ENCODE results near the gene KDM7A.
"Not testable (repeated sequence)": the region's sequence is repeated elsewhere in the genome, so short reads cannot be mapped to it uniquely, and the experiment has no call there.

KDM7A gene

DNA sequence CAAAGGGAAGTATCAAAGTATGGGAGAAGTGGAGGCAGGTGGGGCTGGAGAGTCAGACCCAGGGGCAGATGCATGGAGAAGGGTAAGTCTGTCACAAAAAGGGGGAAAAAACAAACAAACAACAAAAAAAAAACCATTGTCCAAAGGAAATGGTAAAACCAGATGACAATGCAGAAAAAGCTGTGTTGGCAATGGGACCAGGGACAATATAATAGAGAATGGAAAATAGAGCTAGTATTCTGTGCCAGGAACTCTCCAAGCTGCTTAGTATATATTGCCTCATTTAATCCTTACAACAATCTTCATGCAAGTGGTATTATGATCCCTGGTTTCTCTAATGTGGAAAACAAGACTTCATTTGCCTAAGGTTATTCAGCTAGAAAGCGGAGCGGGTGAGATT, 13.1 kb upstream of the KDM7A start:
- no peaks in the 10 kb centered on the region for H3K9me3 ChIP-seq
- TF ChIP-seq Cebpa-rat (IDR thresholded peaks at IDR 0.05) = no peak
- no peak overlapping the region for H3K9ac ChIP-seq
- H3K27me3 ChIP-seq = no peaks in the 10 kb centered on the region
- H3K4me2 ChIP-seq = no peak overlapping the region
- H4K20me1 ChIP-seq = no peaks in the 10 kb centered on the region
- no peaks in the 10 kb centered on the region for H3K36me3 ChIP-seq
- H3K27ac ChIP-seq = no peak overlapping the region
- H3K4me3 ChIP-seq = no peak overlapping the region
- H3K4me1 ChIP-seq = no peaks in the 10 kb centered on the region

DNA sequence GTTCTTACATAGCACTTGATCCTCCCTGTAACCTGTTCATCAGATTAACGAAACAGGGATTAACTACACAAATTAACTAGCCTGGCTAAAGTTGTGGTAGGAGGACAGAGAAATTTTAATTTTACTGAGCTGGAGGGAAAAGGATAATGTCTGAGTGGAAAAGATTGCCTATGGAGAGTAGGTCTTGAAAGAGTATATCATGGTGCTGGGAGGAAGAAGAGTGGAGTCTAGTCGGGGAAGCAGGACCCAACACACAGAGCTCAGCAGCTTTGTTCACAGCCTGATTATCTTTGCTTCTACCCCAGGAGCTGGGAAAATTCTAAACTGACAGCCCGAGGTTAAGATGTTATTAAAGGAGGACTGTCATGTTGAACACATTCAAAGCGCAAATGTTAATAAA, 6.1 kb upstream of the KDM7A start:
- Histone ChIP-seq H3K27ac (no peak overlapping the region), H3K9ac (no peak overlapping the region), H3K4me3 (no peak overlapping the region), H3K36me3 (no peaks in the 10 kb centered on the region), H3K27me3 (no peaks in the 10 kb centered on the region), H3K4me2 (no peak overlapping the region), H3K4me1 (peaks cover 6% of the 10 kb centered on the region), H3K9me3 (no peaks in the 10 kb centered on the region), H4K20me1 (no peaks in the 10 kb centered on the region)
- TF ChIP-seq Cebpa-rat (IDR thresholded peaks at IDR 0.05) = no peak

DNA sequence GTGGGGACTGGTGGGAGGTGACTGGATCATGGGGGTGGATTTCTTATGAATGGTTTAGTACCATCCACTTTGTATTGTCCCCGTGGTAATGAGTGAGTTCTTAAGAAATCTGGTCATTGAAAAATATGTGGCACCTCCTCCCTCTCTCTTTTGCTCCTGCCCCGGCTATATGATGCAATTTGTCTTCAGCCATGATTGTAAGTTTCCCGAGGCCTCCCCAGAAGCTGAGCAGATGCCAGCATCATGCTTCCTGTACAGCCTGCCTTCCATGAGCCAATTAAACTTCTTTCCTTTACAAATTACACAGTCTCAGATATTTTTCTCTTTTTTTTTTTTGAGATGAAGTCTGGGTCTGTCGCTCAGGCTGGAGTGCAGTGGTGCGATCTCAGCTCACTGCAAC, 2.6 kb upstream of the KDM7A start:
- no peak for TF ChIP-seq Cebpa-rat (IDR thresholded peaks at IDR 0.05)
- Histone ChIP-seq H3K27ac (no peak overlapping the region), H3K36me3 (no peaks in the 10 kb centered on the region), H3K4me2 (no peak overlapping the region), H3K9me3 (no peaks in the 10 kb centered on the region), H3K4me1 (peaks cover 17% of the 10 kb centered on the region), H3K27me3 (no peaks in the 10 kb centered on the region), H4K20me1 (peaks cover 6% of the 10 kb centered on the region), H3K9ac (no peak overlapping the region), H3K4me3 (no peak overlapping the region)

DNA sequence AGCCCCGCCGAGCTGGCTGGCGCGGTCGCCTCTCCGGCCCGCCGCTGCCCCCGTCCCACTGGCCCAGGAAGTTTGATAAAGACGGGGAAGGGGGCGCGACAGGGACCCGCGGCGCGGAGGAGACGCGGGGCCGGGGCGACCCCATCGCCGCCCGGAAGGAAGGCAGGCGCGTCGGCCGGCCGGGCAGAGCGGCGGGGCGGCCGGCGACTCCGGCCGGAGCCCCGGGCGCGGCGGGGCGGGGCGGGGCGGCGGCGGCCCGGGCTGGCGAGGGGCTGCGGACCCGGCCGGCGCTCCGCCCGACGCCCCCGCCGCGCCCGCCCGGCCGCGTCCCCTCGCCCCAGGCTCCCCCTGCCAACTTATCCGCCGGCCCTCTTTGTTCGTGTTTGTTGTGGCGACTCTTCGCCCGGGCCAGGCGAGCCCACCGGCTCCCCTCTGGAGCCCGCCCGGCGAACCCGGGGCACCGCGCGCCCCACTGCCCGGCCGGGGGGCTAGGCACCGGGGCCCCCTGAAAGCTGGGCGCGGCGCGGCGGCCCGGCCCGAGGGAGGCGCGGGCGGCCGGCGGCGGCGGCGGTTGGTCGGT, 571 bp downstream of the KDM7A start:
- no peaks in the 10 kb centered on the region for H3K27me3 ChIP-seq
- peaks cover 17% of the 10 kb centered on the region for H3K4me1 ChIP-seq
- peak overlapping the region; percentile 95 for H3K9ac ChIP-seq
- H3K9me3 ChIP-seq = no peaks in the 10 kb centered on the region
- peak overlapping the region; percentile 98 for H3K4me3 ChIP-seq
- no peak for TF ChIP-seq Cebpa-rat (IDR thresholded peaks at IDR 0.05)
- peaks cover 35% of the 10 kb centered on the region for H4K20me1 ChIP-seq
- peak overlapping the region; percentile 94 for H3K4me2 ChIP-seq
- H3K27ac ChIP-seq = peak overlapping the region; percentile 93
- H3K36me3 ChIP-seq = no peaks in the 10 kb centered on the region

DNA sequence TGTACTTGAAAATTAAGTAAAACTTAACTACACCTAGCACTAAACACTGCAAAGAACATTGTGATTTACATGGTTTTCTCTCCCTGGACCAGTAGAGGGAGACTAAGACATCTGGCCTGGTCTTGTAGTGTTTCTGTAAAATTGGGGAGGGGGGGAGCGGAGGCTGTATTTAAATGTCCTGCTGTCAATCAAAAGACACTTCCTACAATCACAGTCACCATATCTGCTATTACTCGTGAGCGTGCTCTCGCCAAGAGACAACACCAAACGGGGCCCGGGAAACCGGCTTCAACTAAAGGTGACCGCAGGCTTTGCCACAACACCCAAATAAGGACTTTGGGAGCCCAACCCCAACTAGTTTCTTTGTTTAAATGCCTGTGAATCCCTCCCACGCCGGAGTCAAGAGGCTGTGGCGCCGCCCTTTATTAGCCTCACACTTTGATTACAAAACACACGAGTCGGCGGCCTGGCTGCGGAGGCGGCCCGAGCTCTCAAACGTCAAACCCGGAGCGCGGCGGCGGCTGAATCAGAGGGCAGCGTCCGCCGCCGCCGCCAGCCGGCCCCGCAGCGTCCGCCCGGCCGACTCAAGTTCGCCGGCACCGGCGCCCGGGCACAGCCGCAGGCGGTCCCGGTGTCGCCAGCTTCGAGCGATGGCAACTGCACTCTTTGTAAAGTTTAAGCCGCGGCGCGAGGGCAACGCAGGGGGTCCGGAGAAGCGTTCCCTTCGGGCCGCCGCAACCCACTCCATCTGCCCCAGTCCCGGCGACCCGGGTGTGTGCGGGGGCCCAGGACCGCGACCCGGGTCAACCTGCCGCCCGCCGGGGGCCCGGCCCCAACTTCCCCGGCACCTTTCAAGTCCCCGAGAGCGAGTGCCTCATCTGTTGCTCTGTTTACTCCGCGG, 1.3 kb downstream of the KDM7A start:
- Histone ChIP-seq H3K4me2 (peak overlapping the region; percentile 94), H3K27me3 (no peaks in the 10 kb centered on the region), H3K4me3 (peak overlapping the region; percentile 98), H3K27ac (peak overlapping the region; percentile 93), H3K36me3 (no peaks in the 10 kb centered on the region), H3K9me3 (no peaks in the 10 kb centered on the region), H4K20me1 (peaks cover 43% of the 10 kb centered on the region), H3K9ac (peak overlapping the region; percentile 95), H3K4me1 (peaks cover 17% of the 10 kb centered on the region)
- no peak for TF ChIP-seq Cebpa-rat (IDR thresholded peaks at IDR 0.05)

DNA sequence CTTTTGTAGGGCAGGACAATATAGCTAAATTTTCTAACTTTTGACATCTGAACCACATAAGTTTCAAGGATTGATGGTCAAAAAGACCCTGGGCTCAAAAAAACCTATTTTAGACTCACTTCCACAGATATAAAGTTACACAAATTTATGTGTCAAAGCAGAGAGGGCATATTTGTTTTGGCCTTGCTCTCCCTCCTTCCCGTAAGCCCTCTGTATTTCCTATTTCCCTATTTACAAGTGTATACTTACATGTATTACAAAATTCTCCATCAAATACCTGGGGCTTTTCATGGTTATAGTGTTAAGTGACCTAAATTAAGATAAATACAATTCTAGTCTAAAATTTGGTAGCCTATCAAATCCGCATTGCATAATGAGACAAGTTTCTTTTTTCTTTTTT, 2.6 kb downstream of the KDM7A start:
- TF ChIP-seq Cebpa-rat (IDR thresholded peaks at IDR 0.05) = no peak
- peaks cover 23% of the 10 kb centered on the region for H3K4me1 ChIP-seq
- H3K9me3 ChIP-seq = no peaks in the 10 kb centered on the region
- no peaks in the 10 kb centered on the region for H3K36me3 ChIP-seq
- H4K20me1 ChIP-seq = peaks cover 55% of the 10 kb centered on the region
- H3K9ac ChIP-seq = no peak overlapping the region
- no peaks in the 10 kb centered on the region for H3K27me3 ChIP-seq
- H3K27ac ChIP-seq = no peak overlapping the region
- H3K4me2 ChIP-seq = no peak overlapping the region
- H3K4me3 ChIP-seq = no peak overlapping the region

DNA sequence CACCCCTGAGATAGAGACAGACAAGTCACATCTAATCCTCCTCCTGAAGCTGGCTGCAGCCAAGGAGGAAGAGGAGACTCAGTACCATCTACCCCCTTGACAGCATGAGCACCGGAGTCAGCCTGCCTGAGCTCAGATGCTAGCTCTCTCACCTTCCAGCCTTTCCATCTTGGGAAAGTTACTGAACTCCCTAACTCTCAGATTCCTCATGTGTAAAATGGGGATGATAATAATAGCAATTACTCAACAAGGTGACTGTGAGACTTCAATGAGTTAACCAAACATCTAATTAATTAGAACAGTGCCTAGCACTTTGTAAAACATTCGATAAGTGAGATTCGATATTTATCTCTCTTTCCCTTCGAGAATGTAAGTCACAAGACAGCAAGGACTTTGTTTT, 6.4 kb downstream of the KDM7A start:
- H4K20me1 ChIP-seq = peaks cover 92% of the 10 kb centered on the region
- H3K4me2 ChIP-seq = no peak overlapping the region
- no peak overlapping the region for H3K4me3 ChIP-seq
- no peaks in the 10 kb centered on the region for H3K9me3 ChIP-seq
- no peak overlapping the region for H3K27ac ChIP-seq
- H3K27me3 ChIP-seq = no peaks in the 10 kb centered on the region
- no peaks in the 10 kb centered on the region for H3K36me3 ChIP-seq
- H3K9ac ChIP-seq = no peak overlapping the region
- no peak for TF ChIP-seq Cebpa-rat (IDR thresholded peaks at IDR 0.05)
- H3K4me1 ChIP-seq = peaks cover 14% of the 10 kb centered on the region

DNA sequence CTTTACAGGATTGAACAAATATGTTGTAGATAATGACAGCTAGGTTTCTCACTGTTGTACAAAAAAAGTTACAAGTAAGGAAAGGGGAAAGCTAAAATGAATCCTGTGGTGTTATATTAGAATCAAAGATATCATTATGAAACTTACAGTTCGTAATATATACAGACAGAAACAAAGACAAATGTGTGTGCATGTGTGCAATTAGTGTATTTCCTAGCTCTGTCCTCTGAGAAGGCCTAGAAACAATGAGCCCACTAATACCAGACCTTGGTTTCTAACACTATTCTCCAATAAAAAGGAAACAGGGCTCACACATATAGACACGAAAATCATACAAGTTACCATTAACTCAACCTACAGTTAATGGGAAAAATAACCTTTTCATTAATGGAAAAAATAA, 8.0 kb downstream of the KDM7A start:
- no peaks in the 10 kb centered on the region for H3K36me3 ChIP-seq
- H3K4me2 ChIP-seq = no peak overlapping the region
- no peak for TF ChIP-seq Cebpa-rat (IDR thresholded peaks at IDR 0.05)
- H4K20me1 ChIP-seq = peaks cover 96% of the 10 kb centered on the region
- no peak overlapping the region for H3K9ac ChIP-seq
- peaks cover 7% of the 10 kb centered on the region for H3K4me1 ChIP-seq
- H3K27me3 ChIP-seq = no peaks in the 10 kb centered on the region
- H3K27ac ChIP-seq = no peak overlapping the region
- no peak overlapping the region for H3K4me3 ChIP-seq
- no peaks in the 10 kb centered on the region for H3K9me3 ChIP-seq

DNA sequence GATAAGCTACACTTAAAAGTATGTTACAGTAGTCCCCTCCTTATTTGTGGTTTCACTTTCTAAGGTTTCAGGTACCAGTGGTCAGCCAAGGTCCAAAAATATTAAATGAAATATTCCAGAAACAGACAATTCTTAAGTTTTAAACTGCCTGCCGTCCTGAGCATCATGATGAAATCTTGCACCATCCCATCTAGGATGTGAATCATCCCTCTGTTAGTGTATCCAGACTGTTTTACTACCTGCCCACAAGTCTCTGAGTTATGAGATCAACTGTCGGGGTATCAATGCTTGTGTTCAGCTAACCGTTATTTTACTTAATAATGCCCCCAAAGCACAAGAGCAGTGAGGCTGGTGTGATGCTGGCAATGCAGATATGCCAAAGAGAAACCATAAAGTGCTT, 11.4 kb downstream of the KDM7A start:
- H3K27me3 ChIP-seq = no peaks in the 10 kb centered on the region

DNA sequence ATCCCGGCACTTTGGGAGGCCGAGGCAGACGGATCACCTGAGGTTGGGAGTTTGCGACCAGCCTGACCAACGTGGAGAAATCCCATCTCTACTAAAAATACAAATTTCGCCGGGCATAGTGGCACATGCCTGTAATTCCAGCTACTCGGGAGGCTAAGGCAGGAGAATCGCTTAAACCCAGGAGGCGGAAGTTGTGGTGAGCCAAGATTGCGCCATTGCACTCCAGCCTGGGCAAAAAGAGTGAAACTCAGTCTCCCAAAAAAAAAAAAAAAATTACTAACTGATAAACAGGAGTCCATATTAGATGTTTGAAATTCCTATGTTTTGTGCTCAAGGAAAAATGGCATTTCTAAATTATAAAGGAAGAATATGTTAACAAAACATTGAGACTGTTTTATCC, 14.7 kb downstream of the KDM7A start:
- not testable (repeated sequence) for H3K27ac ChIP-seq, H3K36me3 ChIP-seq, H3K9ac ChIP-seq, H3K27me3 ChIP-seq, H3K9me3 ChIP-seq, H3K4me3 ChIP-seq, H3K4me2 ChIP-seq
- peaks cover 16% of the 10 kb centered on the region for H3K4me1 ChIP-seq
- H4K20me1 ChIP-seq = peaks cover 92% of the 10 kb centered on the region

More for the DNA sequence above, 11.4 kb downstream of the KDM7A start:
- no peak overlapping the region for H3K9ac ChIP-seq
- peaks cover 18% of the 10 kb centered on the region for H3K4me1 ChIP-seq
- peaks cover 94% of the 10 kb centered on the region for H4K20me1 ChIP-seq
- H3K27ac ChIP-seq = no peak overlapping the region
- H3K4me2 ChIP-seq = no peak overlapping the region
- H3K9me3 ChIP-seq = no peaks in the 10 kb centered on the region; the same call in 1 of the 2 replicates
- no peak for TF ChIP-seq Cebpa-rat (IDR thresholded peaks at IDR 0.05)
- no peak overlapping the region for H3K4me3 ChIP-seq
- no peaks in the 10 kb centered on the region for H3K36me3 ChIP-seq

Data from BLaER1 (cell line).